ENCODE measurements around the gene KCNG2.
"Not testable (repeated sequence)": the region's sequence is repeated elsewhere in the genome, so short reads cannot be mapped to it uniquely, and the experiment has no call there.

Gene KCNG2, protein sequence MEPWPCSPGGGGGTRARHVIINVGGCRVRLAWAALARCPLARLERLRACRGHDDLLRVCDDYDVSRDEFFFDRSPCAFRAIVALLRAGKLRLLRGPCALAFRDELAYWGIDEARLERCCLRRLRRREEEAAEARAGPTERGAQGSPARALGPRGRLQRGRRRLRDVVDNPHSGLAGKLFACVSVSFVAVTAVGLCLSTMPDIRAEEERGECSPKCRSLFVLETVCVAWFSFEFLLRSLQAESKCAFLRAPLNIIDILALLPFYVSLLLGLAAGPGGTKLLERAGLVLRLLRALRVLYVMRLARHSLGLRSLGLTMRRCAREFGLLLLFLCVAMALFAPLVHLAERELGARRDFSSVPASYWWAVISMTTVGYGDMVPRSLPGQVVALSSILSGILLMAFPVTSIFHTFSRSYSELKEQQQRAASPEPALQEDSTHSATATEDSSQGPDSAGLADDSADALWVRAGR

DNA sequence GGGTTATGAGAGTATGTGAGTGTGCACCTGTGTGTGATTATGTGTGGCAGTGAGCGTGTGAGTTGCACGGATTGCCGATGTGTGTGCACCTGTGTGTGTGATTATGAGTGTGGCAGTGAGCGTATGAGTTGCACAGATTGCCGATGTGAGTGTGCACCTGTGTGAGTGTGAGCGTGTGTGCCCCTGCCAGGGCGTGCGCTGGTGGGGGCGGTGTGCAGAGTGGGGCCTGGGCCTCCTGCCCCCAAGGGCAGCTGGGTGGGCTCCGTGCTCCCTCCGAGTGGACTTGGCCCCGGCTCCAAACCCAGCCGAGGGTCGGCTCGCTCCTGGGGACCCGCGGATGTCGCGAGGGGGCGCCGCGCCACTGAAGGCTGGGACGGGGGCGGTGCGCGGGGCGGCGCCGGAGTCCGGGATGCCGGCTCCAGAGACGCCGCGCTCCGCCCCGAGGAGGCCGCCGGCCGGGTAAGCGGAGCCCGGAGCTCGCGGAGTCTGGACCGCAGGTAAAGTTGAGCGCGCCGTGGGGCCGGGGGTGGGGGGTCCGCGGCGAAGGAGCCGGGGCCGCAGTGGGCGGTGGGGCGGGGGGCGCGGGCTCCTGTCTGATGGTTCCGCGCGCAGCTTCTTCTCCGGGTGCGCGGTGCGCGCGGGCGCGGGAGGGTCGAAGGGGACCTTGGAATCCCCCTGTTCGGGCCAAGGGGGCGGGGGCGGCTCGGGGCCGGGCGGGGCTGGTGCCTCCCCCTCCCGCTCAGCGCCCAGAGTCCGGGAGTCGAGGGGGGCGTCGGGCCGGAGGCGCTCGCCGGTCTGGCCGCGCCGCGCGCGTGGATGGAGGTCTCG lies at the start of gene KCNG2:
TSS of gene KCNG2 (plus strand) at position 421 of the 828 bp plus-strand sequence. CDS start 65,730 bp downstream, outside the sequence.
- no peak for DNase-seq (ENCODE audit: low read depth, low spot score)

DNA sequence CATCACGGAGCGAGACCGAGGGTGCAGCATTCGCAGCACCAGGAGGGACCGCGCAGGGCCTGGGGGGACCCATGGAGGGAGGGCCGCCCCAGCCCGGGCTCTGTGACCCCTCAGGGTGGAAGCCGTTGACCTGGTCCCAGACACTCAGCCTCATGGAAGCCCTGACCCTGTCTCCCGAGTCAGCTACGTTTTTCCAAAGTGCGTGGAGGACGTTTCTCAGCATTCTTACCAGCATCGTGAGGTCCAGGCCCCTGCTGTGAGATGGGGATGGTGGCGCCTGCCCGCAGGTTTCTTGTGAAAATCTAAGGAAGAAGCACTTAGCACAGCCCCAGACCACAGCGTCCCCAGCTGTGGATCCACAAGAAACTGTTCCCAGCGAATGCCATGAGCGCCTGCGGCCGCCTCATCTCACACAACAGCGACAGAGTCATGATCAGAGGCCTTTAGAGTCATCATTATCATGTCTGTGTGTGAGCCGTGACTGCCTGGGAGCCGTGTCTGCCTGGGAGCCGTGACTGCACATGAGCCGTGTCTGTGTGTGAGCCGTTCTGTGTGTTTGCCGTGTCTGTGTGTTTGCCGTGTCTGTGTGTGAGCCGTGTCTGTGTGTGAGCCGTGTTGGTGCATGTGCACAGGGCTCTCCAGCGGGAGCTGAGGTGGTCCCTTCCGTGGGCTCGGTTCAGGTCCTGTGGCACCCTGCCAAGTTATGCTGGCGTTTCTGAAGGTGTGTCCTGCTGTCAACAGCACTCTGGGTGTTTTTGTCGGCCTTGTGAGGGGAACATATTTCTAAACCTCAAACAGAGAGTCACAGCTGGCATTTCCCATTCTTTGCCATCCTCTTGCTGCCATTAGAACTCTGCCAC lies 49.2 kb upstream of the KCNG2 start:
- DNase-seq (ENCODE audit: low read depth, low spot score), result no peak

DNA sequence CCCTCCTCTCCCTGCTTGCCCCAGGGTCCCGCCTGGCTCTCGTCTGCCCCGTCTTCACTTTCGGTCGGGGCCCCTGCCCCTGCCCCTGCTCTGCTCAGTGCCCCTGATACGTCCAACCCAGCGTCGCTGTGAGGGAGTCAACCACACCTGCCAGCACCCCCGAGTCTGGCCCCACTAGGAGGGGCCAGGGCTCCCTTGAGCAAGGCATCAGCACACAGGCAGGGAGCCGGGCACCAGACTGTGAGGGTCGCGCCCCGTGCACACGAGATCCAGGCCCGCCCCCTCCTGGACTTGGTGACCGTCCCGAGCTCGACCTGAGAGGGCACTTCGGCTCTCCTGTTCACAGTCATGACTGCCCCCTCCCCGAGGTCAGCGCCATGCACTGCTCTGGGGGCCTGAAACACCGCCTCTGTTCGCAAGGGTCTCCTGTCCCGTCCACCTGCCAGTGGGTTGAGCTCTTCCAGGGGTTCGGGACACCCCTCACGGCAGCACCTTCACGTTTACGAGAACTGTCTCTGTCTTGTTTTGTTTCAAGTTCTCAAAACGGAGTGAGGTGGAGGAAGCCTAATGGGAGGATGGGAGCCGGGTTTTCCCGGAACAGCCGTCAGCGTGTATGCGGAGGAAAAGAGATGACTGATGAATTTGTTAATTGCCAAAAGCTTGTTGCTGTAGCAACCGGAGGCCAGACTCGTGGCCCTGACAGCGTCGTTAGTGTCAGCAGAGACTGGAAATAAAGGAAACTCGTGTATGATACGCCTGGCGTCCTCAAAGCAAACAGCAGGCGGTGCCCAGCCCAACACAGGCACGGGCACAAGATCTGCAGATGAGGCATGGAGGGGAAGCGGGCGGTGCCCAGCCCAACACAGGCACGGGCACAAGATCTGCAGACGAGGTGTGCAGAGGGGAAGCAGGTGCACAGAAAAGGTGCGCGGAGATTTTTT lies 48.2 kb upstream of the KCNG2 start:
- no peak for DNase-seq (ENCODE audit: low read depth, low spot score)

DNA sequence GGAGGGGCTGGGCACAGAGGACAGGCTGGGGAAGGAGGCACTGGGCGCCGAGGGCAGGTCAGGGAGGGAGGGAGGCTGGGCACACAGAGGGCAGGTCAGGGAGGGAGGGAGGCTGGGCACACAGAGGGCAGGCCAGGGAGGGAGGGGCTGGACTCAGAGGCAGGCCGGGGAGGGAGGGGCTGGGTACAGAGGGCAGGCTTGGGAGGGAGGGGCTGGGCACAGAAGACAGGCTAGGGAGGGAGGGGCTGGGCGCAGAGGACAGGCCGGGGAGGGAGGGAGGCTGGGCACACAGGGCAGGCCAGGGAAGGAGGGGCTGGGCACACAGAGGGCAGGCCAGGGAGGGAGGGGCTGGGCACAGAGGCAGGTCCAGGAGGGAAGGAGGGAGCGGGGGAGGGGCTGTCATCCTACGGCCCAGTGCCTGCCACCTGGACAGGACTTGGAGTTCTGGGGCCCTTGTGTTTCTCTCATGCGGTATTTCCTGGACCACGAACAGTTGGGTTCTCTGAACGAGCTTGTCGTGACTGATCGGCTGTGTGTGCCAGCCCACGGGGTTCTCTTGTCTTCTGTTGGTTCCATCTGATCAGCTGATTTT lies 46.7 kb upstream of the KCNG2 start:
- DNase-seq (ENCODE audit: low read depth, low spot score), result no peak

DNA sequence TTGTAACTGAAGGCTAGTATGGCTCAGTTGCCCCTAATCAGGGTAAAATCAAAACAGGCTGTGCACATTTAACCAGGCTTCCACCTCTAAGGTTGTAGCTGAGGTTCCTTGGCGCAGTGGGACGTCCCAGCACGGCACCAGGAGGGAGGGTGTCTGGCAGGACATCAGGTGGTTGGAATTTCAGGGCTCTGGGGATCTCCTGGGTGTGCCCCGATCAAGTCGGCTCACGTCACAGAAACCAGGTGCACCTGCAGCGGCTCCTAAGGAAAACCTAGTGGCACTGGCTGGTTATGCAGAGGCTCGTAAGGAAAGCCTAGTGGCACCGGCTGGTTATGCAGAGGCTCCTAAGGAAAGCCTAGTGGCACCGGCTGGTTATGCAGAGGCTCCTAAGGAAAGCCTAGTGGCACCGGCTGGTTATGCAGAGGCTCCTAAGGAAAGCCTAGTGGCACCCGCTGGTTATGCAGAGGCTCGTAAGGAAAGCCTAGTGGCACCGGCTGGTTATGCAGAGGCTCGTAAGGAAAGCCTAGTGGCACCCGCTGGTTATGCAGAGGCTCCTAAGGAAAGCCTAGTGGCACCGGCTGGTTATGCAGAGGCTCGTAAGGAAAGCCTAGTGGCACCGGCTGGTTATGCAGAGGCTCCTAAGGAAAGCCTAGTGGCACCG lies 45.7 kb upstream of the KCNG2 start:
- not testable (repeated sequence) for DNase-seq (ENCODE audit: low read depth, low spot score)

DNA sequence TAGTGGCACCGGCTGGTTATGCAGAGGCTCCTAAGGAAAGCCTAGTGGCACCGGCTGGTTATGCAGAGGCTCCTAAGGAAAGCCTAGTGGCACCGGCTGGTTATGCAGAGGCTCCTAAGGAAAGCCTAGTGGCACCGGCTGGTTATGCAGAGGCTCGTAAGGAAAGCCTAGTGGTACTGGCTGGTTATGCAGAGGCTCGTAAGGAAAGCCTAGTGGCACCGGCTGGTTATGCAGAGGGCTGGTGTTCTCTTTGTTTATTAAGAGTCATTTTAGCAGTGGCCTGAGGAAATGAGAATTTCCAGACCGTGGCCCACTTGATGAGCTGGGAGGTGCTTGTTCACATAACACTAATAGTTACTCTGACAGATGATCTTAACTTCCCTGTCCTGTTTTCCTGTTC lies 44.8 kb upstream of the KCNG2 start:
- not testable (repeated sequence) for DNase-seq (ENCODE audit: low read depth, low spot score)

DNA sequence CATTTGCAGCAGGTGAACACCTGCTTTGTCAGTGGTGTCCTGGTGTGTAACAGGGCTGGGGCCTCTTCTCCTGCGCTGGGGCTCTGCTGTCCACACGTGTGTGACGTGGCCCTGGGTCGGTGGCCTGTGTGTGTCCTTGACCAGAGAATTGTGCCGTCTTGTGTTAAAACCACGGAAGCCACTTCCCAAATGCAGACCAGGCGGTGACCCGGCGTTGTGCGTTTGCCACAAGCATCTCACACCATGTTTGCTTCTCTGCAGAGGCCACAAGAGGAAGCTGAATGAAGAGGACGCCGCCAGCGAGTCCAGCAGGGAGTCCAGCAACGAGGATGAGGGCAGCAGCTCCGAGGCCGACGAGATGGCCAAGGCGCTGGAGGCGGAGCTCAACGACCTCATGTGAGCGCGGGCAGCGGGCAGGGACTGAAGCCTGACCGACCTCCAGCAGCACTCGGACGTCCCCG lies 44.3 kb upstream of the KCNG2 start:
- DNase-seq (ENCODE audit: low read depth, low spot score), result no peak

DNA sequence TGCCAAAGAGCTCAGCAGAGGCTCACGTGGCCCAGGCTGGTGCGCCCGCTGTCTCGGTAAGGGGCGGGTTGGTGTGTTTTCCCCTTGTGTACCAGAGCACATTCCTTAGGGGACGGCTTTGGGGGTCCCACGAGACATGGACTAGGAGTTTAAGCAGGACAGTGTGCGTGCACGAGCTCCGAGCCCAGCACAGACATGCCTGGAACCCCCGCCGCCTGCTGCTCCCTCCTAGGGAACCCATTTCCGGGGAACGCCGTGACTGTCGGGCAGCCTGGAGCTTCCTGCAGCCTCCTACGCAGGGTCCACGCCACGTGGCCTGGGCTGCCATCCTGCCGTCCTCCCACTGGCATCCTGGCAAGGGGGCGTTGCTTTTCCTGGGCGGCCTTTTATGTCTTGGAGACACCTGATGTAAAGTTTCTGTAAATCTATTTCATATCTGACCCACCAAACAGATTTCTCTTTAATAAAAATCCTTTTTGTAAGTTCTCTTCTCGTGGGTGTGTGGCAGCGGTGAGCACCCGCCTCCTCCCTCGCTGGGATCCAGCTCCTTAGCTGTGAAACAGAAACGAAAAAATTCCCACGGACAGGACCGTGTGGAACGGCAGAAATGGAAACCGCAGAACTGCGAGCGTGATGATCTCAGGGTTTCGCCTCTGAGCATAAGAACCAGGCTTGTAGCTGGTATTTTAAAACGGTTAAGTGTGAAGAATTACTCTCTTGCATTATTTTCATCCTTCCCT lies 43.5 kb upstream of the KCNG2 start:
- no peak for DNase-seq (ENCODE audit: low read depth, low spot score)

DNA sequence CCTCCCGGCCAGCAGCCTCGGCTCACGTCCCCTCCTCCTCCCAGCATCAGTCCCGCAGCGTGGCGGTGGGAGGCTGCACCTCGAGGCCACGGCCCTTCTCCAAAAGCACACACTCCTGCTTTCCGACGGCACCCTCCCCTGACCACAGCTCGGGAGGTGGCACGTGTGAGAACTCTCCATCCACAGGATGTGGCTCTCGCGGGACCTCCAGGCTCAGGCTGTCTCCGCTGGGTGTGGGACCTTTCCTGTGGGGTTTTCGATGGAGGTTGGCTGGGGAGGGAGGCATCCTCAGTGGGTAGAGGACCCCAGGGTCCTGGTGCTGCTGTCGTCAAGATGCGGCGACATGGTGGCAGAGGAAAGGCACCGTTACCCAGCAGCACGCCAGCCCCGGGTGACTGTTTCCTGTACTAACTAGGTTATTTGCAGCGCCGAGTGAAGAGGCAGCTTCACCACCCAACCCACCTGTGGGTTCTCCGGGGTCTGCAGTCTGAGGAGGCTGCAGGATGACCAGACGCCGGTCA lies 42.8 kb upstream of the KCNG2 start:
- DNase-seq (ENCODE audit: low read depth, low spot score), result no peak

DNA sequence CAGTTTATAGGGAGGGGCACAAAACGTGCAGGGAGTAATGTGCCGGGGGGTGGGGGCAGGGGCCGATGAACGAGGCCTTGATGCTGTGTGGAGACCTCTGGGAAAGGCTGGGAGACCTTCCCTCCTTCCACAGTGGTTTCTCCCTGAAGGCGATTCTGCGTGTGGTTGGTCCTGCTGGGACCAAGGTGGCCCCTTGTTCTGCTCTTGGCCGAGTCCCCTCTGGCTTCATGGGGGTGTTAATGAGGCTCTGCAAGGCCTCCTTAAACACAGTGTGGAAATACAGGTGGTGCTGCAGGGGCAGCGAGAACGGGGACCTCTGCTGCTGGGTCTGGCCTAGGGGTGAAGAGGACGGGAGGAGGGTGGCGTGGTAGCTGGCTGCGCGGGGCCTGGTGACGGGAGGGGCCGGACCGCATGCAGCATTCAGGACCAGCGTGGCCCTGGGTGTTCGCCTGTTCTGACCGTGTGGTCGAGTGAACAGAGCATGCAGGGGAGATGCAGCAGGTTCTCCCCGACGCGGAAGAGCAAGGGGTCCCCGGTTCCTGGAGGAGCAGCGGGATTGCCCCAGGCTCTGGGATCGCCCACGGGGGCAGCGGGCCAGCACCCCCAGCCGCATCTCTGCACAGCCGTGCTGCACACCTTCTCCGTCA lies 42.1 kb upstream of the KCNG2 start:
- no peak for DNase-seq (ENCODE audit: low read depth, low spot score)

DNA sequence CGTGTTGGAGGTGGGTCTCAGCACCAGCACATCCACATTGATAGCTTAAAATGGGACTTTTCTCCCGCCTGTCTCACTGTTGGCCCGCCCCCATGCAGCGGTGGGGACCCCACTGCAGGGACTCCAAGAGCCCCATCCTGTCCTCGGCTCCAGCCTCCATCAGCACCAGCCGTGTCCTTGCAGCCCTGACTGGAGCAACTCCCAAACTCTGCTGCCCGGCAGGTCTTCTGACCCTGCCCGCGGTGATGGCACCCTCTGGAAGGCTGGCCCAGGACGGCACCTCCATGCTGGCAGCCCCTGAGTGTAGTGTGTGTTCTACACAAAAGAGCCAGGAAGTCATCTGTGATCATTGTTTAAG lies 41.6 kb upstream of the KCNG2 start:
- DNase-seq (ENCODE audit: low read depth, low spot score), result no peak

DNA sequence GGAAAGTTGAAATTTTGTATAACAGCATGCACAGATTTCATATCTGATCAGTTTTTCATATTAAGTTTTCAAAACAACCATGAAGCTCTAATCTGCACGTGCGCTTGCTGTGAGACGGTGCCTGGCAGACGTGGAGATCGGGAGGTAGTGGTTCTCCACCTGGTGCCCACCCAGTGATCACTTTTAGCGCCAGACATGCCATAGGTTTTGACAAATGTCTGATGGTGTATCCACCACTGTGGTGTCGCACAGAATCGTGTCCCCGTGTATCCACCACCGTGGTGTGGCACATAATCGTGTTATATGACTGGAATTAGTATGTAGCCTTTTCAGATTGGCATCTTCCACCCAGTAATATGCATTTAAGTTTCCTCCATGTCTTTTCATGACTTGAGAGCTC lies 40.9 kb upstream of the KCNG2 start:
- DNase-seq (ENCODE audit: low read depth, low spot score), result no peak

DNA sequence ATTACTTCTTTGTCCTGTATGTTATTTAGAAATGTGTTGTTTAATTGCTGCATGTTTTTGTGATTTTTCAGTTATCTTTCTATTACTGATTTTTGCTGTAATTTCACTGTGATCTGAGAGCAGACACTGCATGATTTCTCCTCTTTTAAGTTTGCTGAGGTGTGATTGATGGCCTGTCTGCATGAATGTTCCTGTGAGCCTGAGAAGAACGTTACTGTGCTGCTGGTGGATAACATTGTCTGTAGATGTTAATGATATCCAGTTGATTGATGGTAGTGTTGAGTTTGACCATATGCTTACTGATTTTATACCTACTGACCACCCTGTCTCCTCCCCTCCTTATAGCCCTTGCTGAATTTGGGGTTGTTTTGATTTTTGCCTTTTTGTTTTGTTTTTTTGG lies 37.4 kb upstream of the KCNG2 start:
- DNase-seq (ENCODE audit: low read depth, low spot score), result no peak

DNA sequence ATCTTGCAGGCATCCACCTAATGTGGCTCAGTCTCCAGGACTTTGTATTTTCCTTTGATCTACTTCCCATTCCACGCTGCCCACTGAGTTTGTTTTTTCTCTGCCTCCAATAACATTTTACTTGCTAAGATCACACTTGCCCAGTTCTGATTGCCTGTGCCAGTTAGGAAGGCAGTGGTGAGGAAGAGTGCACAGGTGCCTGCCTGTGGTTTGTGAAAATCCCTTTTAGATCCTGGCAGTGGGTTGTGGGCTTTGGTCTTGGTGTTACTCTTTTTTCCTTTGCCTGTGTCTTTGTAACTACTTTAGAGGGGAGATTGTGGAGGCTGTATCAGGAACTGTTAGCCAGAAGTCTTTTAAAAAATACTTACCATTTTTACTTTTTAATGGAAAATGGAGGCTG lies 36.9 kb upstream of the KCNG2 start:
- DNase-seq (ENCODE audit: low read depth, low spot score), result no peak

DNA sequence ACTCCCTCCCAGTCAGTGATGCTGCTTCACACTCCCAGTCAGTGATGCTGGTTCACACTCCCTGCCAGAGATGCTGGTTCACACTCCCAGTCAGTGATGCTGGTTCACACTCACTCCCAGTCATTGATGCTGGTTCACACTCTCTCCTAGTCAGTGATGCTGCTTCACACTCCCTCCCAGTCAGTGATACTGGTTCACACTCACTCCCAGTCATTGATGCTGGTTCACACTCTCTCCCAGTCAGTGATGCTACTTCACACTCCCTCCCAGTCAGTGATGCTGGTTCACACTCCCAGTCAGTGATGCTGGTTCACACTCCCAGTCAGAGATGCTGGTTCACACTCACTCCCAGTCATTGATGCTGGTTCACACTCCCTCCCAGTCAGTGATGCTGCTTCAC lies 34.3 kb upstream of the KCNG2 start:
- DNase-seq (ENCODE audit: low read depth, low spot score), result no peak

DNA sequence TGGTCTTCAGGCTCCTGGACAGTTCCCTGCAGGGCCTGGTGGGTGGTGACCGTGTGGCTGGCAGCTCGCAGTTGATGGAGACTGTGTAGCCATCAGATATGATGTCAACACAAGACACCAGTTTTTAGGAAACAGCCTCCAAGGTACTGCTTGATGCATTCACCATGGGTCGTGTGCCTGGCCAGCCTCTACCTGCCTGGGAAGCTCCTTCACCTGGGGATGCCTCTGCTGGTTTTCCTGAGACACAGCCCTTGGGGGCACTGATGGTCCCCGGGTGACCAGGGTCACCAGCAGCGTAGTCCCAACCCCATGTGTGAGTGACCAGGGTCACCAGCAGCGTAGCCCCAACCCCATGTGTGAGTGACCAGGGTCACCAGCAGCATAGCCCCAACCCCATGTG lies 33.6 kb upstream of the KCNG2 start:
- DNase-seq (ENCODE audit: low read depth, low spot score), result no peak

DNA sequence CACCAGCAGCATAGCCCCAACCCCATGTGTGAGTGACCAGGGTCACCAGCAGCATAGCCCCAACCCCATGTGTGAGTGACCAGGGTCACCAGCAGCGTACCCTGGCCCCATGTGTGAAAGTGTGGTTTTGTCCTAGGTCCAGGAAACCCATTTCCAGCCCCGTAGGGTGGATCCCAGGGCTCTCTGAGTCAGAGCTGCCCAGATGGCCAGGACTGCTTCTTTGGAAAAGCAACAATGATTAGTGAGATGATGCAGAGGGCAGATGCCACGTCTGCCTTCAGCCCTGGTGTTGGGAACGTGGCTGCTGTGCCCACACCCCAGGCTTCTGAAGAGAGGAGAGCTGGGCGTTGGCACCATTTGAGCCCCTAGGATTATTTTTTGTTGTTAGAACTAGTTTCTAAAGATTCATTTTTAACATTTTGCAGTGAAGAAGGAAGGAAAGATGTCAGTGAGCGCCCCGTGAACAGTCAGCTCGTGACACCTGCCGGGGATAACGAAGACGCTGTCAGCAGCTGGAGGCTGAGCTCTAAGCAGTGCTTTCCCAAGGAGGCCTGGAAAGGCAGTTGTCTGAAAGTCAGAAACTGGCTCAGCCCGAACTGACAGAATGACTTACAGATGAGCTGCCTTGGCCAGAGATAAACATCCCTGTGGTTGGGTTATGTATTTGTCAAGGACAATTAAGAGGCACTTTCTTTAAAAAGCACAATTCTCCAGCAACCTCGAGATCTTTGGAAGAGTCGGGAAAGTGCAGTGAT lies 32.1 kb upstream of the KCNG2 start:
- no peak for DNase-seq (ENCODE audit: low read depth, low spot score)

DNA sequence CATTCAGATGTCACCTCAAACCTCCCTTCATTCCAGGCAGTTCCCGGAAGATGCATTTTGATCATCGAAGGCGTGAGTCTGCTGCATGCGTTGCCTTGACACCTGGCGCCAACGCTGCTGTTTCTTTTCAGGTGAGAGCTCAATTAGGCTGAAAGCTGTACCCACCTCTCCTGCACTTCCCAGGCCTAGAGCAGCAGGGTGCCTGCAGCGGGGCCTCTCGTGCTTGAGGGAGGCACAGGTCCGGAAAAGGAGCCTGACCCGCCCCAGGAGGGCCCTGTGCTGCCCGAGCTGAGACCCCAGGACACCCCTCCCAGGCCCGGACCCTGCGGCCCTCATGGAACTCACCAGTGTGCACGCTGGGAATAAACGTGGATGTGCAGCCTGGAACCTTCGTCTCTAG lies 31.4 kb upstream of the KCNG2 start:
- DNase-seq (ENCODE audit: low read depth, low spot score), result no peak
